Upper lobe of left lung (tissue), 6 donors: ENCODE results near the gene BLM. TPM values are rescaled to one million over a fixed set of nuclear protein-coding genes. Genes with fewer than 3 reads are reported as not detected.
A peak's percentile ranks its signal among the peaks of the same experiment; 100 is the strongest.

ENCODE experiments used
- ATAC-seq, 2 donors: fragments of 200-7000 bp; cut with Tn5 transposase; one replicate each; pipeline ENCODE4 v1.9.1; 2022; ENCODE audit warnings: mild to moderate bottlenecking in 2 of 2, moderate library complexity in 2 of 2; ENCODE audit not compliant: low FRiP score in 2 of 2
- DNase-seq, 2 donors: peaks; one replicate each; pipeline ENCODE4 v3.0.0-alpha.2; 2019 to 2020
- H3K27ac ChIP-seq, 4 donors: fragments of 200-600 bp; sonication (generic); one replicate each; pipeline ENCODE4 v1.5.1; 2016 to 2019
- H3K27me3 ChIP-seq, 4 donors: fragments of 200-600 bp; sonication (generic); one replicate each; pipeline ENCODE4 v1.5.1; 2017 to 2019
- H3K36me3 ChIP-seq, 4 donors: fragments of 200-600 bp; sonication (generic); one replicate each; pipeline ENCODE4 v1.5.1; 2016 to 2019
- H3K4me1 ChIP-seq, 4 donors: fragments of 200-600 bp; sonication (generic); one replicate each; pipeline ENCODE4 v1.5.1; 2018 to 2019
- H3K4me3 ChIP-seq, 4 donors: fragments of 200-600 bp; sonication (generic); one replicate each; pipeline ENCODE4 v1.5.1; 2017 to 2019; ENCODE audit warnings: mild to moderate bottlenecking in 2 of 4, moderate library complexity in 1 of 4
- H3K9me3 ChIP-seq, 4 donors: fragments of 200-600 bp; sonication (generic); one replicate each; pipeline ENCODE4 v1.5.1; 2018 to 2019
- EP300 ChIP-seq, 4 donors: sonication (generic); formaldehyde crosslinking; IDR thresholded peaks; one replicate each; pipeline ENCODE4 v1.5.1; 2017; ENCODE audit warnings: antibody characterized with exemption in 4 of 4, control low read depth in 2 of 4
- POLR2A ChIP-seq, 4 donors: fragments of 450-650 bp; IDR thresholded peaks; one replicate each; pipeline ENCODE4 v1.5.1; 2016 to 2017; ENCODE audit warnings: antibody characterized with exemption in 4 of 4, mild to moderate bottlenecking in 2 of 4
- POLR2AphosphoS5 ChIP-seq, 2 donors: sonication (generic); formaldehyde crosslinking; IDR thresholded peaks; one replicate each; pipeline ENCODE4 v1.5.1; 2017; ENCODE audit warnings: antibody characterized with exemption in 2 of 2
- WGBS, 2 donors: methylation state at CpG; one replicate each; pipeline ENCODE4 v1.1.5; 2017 to 2018; 5-methylcytosine and 5-hydroxymethylcytosine counted together
- total RNA-seq, 6 donors: library from RNA; depleted of rRNA in 4 of 6; stranded (reverse); fragments of >200 nt in 4 of 6; gene quantifications; one replicate each; pipeline versions ENCODE4 v1.1.0 to v1.2.1, GENCODE V29; 2016 to 2021
- TF ChIP-seq, protein P1 (sequence below), 6 experiments: fragments of 450-650 bp in 4 of 6; fragments of 200-600 bp in 2 of 6; sonication (generic) in 2 of 6; IDR thresholded peaks; one replicate each; pipeline ENCODE4 v1.5.1; 2016 to 2019; ENCODE audit warnings: antibody characterized with exemption in 6 of 6
- donor health status: DM: no; HTN: no; CAD: no; lungs with moderate emphysema.
- donor health status: DM: no; HTN: yes; CAD: no; lungs with severe emphysema.

BLM gene
- total RNA-seq, 6 donors from 2014 or later: 0.76 to 31.4 (median 2.6) TPM

GRCh38 chr15:90675464-90675863 is 41.7 kb upstream of the BLM start:
- Histone ChIP-seq H3K27ac (no peak overlapping the region), H3K36me3 (no peaks in the 10 kb centered on the region), H3K4me1 (no peaks in the 10 kb centered on the region), H3K4me3 (no peak overlapping the region), H3K27me3 (no peaks in the 10 kb centered on the region), H3K9me3 (no peaks in the 10 kb centered on the region)
- DNase-seq (no peak), ATAC-seq (no peak)
- TF ChIP-seq, protein P1, sequence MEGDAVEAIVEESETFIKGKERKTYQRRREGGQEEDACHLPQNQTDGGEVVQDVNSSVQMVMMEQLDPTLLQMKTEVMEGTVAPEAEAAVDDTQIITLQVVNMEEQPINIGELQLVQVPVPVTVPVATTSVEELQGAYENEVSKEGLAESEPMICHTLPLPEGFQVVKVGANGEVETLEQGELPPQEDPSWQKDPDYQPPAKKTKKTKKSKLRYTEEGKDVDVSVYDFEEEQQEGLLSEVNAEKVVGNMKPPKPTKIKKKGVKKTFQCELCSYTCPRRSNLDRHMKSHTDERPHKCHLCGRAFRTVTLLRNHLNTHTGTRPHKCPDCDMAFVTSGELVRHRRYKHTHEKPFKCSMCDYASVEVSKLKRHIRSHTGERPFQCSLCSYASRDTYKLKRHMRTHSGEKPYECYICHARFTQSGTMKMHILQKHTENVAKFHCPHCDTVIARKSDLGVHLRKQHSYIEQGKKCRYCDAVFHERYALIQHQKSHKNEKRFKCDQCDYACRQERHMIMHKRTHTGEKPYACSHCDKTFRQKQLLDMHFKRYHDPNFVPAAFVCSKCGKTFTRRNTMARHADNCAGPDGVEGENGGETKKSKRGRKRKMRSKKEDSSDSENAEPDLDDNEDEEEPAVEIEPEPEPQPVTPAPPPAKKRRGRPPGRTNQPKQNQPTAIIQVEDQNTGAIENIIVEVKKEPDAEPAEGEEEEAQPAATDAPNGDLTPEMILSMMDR (IDR thresholded peaks at IDR 0.05): no peak
- no peak for TF ChIP-seq POLR2AphosphoS5 (IDR thresholded peaks at IDR 0.05)
- 86 to 89% methylated on average over 5 of the region's 5 CpGs for WGBS, 2 donors

GRCh38 chr15:90677807-90678790 is 39.0 kb upstream of the BLM start:
- no peak for ATAC-seq
- no peak for DNase-seq
- Histone ChIP-seq H3K4me3 (no peak overlapping the region), H3K36me3 (no peaks in the 10 kb centered on the region), H3K27me3 (no peaks in the 10 kb centered on the region), H3K9me3 (no peaks in the 10 kb centered on the region), H3K27ac (no peak overlapping the region), H3K4me1 (no peaks in the 10 kb centered on the region)
- 85 to 86% methylated on average over 12 of the region's 12 CpGs for WGBS, 2 donors
- TF ChIP-seq POLR2A (IDR thresholded peaks at IDR 0.05): no peak
- TF ChIP-seq POLR2AphosphoS5 (IDR thresholded peaks at IDR 0.05): no peak
- TF ChIP-seq, protein P1 (IDR thresholded peaks at IDR 0.05): no peak
- no peak for TF ChIP-seq EP300 (IDR thresholded peaks at IDR 0.05)

DNA sequence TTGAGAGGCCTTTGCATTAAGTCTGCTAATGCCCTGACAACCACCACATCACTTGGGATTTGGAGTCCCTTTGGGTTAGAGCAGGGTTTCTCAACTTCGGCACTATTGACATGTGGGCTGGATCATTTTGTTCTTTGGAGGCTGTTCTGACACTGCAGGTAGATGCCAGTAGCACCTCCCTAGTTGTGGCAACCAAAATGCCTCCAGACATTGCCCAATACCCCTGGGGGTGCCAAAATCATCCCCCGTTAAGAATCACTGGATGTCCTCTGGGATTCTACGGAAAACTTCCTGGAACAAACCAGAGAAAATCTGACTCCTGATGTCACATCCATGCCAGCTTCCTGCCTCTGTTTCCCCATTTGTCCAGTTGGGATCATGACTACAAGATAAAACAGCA is 37.2 kb upstream of the BLM start:
- Histone ChIP-seq H3K27ac (no peak overlapping the region), H3K4me3 (no peak overlapping the region), H3K27me3 (no peaks in the 10 kb centered on the region), H3K36me3 (no peaks in the 10 kb centered on the region), H3K9me3 (no peaks in the 10 kb centered on the region), H3K4me1 (no peaks in the 10 kb centered on the region)
- 91 to 94% methylated on average over 3 of the region's 3 CpGs for WGBS, 2 donors
- TF ChIP-seq POLR2A (IDR thresholded peaks at IDR 0.05) (no peak), POLR2AphosphoS5 (IDR thresholded peaks at IDR 0.05) (no peak), EP300 (IDR thresholded peaks at IDR 0.05) (no peak)
- TF ChIP-seq, protein P1 (IDR thresholded peaks at IDR 0.05): no peak
- no peak for DNase-seq
- ATAC-seq: no peak

GRCh38 chr15:90680371-90680935 is 36.7 kb upstream of the BLM start:
- peak in 1 of 2 donors; percentile 90 for ATAC-seq
- Histone ChIP-seq H3K4me1 (no peaks in the 10 kb centered on the region), H3K4me3 (no peak overlapping the region), H3K9me3 (no peaks in the 10 kb centered on the region), H3K27me3 (no peaks in the 10 kb centered on the region), H3K36me3 (no peaks in the 10 kb centered on the region), H3K27ac (no peak overlapping the region)
- no peak for DNase-seq
- 65 to 77% methylated on average over 6 of the region's 6 CpGs for WGBS, 2 donors
- TF ChIP-seq POLR2A (IDR thresholded peaks at IDR 0.05): no peak
- no peak for TF ChIP-seq EP300 (IDR thresholded peaks at IDR 0.05)
- TF ChIP-seq, protein P1 (IDR thresholded peaks at IDR 0.05): no peak
- no peak for TF ChIP-seq POLR2AphosphoS5 (IDR thresholded peaks at IDR 0.05)
